Measurements from ENCODE around the gene NAPA.

GRCh38 chr19:47497050-47497766 lies 17.7 kb downstream of the NAPA start:
- no peak for TF ChIP-seq CTCF (IDR thresholded peaks at IDR 0.05; ENCODE audit: low read length)
- no peak for TF ChIP-seq EZH2 (IDR thresholded peaks at IDR 0.05; ENCODE audit: borderline replicate concordance, low read length)
